Neural progenitor cell (in vitro differentiated cells): ENCODE measurements around the gene SVOP. TPM values are rescaled to one million over a fixed set of nuclear protein-coding genes. Genes with fewer than 3 reads are reported as not detected.

ENCODE experiments used
- DNase-seq: peaks from one replicate; pipeline ENCODE4 v3.0.0-alpha.2; 2016; ENCODE audit warnings: low spot score
- H2AFZ ChIP-seq: fragments of 200-600 bp; sonication (generic); replicated peaks from 2 replicates; pipeline ENCODE4 v1.6.1; 2016; ENCODE audit warnings: antibody characterized with exemption
- H3F3A ChIP-seq: fragments of 200-600 bp; sonication (generic); 2 replicates; pipeline ENCODE4 v1.6.1; 2016; ENCODE audit warnings: antibody characterized with exemption, low read depth
- H3K27ac ChIP-seq: fragments of 200-600 bp; sonication (generic); 2 replicates; pipeline ENCODE4 v1.5.1; 2016; ENCODE audit warnings: mild to moderate bottlenecking
- H3K27me3 ChIP-seq: fragments of 200-600 bp; sonication (generic); 2 replicates; pipeline ENCODE4 v1.6.1; 2016; ENCODE audit warnings: mild to moderate bottlenecking, moderate library complexity
- H3K36me3 ChIP-seq: fragments of 200-600 bp; sonication (generic); 2 replicates; pipeline ENCODE4 v1.5.1; 2016
- H3K4me1 ChIP-seq: fragments of 200-600 bp; sonication (generic); 2 replicates; pipeline ENCODE4 v1.6.1; 2016; ENCODE audit warnings: mixed run types
- H3K4me2 ChIP-seq: fragments of 200-600 bp; sonication (generic); 2 replicates; pipeline ENCODE4 v1.6.1; 2016
- H3K4me3 ChIP-seq: fragments of 200-600 bp; sonication (generic); 2 replicates; pipeline ENCODE4 v1.5.1; 2016
- H3K79me2 ChIP-seq: fragments of 200-600 bp; sonication (generic); 2 replicates; pipeline ENCODE4 v1.6.1; 2016; ENCODE audit warnings: low read depth
- H3K9ac ChIP-seq: fragments of 200-600 bp; sonication (generic); 2 replicates; pipeline ENCODE4 v1.6.1; 2016
- H3K9me3 ChIP-seq: fragments of 200-600 bp; sonication (generic); 2 replicates; pipeline ENCODE4 v1.5.1; 2016; ENCODE audit warnings: low read depth
- H4K20me1 ChIP-seq: fragments of 200-600 bp; sonication (generic); 2 replicates; pipeline ENCODE4 v1.6.1; 2016; ENCODE audit warnings: low read depth
- H3K27ac Mint-ChIP-seq: 3 replicates; pipeline ENCODE4 v1.8.0; 2021; ENCODE audit warnings: mixed read lengths
- H3K27me3 Mint-ChIP-seq: 2 replicates; pipeline ENCODE4 v1.8.0; 2022; ENCODE audit warnings: low read depth, mild to moderate bottlenecking, inconsistent platforms, moderate library complexity, mixed read lengths; ENCODE audit not compliant: insufficient read depth
- H3K36me3 Mint-ChIP-seq: 3 replicates; pipeline ENCODE4 v1.8.0; 2021; ENCODE audit warnings: mixed read lengths
- H3K4me1 Mint-ChIP-seq: 3 replicates; pipeline ENCODE4 v1.8.0; 2021; ENCODE audit warnings: mixed read lengths
- H3K4me3 Mint-ChIP-seq: 3 replicates; pipeline ENCODE4 v1.8.0; 2021; ENCODE audit warnings: mild to moderate bottlenecking, moderate library complexity, mixed read lengths
- H3K9me3 Mint-ChIP-seq: 3 replicates; pipeline ENCODE4 v1.8.0; 2020; ENCODE audit warnings: mixed read lengths
- EZH2 ChIP-seq: fragments of 200-600 bp; sonication (generic); IDR thresholded peaks from 2 replicates; pipeline ENCODE4 v1.6.1; 2017; ENCODE audit warnings: antibody characterized with exemption, mild to moderate bottlenecking, moderate library complexity
- EZH2phosphoT487 ChIP-seq: fragments of 200-600 bp; sonication (generic); IDR thresholded peaks from 2 replicates; pipeline ENCODE4 v1.6.1; 2017; ENCODE audit warnings: antibody characterized with exemption
- total RNA-seq: library from RNA; depleted of rRNA; stranded (reverse); fragments of >200 nt; gene quantifications from 2 replicates; pipeline ENCODE4 v1.2.3, GENCODE V29; 2015; ENCODE audit warnings: low replicate concordance
- TF ChIP-seq, protein P1 (sequence below): fragments of 200-600 bp; sonication (generic); IDR thresholded peaks from 2 replicates; pipeline ENCODE4 v1.5.1; 2017; ENCODE audit warnings: antibody characterized with exemption, mild to moderate bottlenecking

Gene SVOP
- total RNA-seq, 1 donor from 2014 or later: not detected

GRCh38 chr12:108928695-108929094 lies 92.2 kb downstream of the SVOP start:
- Histone ChIP-seq H3F3A (peaks cover 8% of the 10 kb centered on the region), H3K4me3 (no peak overlapping the region), H3K27me3 (no peaks in the 10 kb centered on the region), H3K4me1 (peaks cover 8% of the 10 kb centered on the region), H3K9ac (no peak overlapping the region), H3K9me3 (no peaks in the 10 kb centered on the region), H3K4me2 (no peak overlapping the region), H3K27ac (no peak overlapping the region), H3K36me3 (no peaks in the 10 kb centered on the region), H4K20me1 (no peaks in the 10 kb centered on the region), H3K79me2 (no peaks in the 10 kb centered on the region), H2AFZ (no peak overlapping the region)
- TF ChIP-seq, protein P1, sequence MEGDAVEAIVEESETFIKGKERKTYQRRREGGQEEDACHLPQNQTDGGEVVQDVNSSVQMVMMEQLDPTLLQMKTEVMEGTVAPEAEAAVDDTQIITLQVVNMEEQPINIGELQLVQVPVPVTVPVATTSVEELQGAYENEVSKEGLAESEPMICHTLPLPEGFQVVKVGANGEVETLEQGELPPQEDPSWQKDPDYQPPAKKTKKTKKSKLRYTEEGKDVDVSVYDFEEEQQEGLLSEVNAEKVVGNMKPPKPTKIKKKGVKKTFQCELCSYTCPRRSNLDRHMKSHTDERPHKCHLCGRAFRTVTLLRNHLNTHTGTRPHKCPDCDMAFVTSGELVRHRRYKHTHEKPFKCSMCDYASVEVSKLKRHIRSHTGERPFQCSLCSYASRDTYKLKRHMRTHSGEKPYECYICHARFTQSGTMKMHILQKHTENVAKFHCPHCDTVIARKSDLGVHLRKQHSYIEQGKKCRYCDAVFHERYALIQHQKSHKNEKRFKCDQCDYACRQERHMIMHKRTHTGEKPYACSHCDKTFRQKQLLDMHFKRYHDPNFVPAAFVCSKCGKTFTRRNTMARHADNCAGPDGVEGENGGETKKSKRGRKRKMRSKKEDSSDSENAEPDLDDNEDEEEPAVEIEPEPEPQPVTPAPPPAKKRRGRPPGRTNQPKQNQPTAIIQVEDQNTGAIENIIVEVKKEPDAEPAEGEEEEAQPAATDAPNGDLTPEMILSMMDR: no peak
- no peak for TF ChIP-seq EZH2
- peaks cover 3% of the 10 kb centered on the region for H3K9me3 Mint-ChIP-seq
- DNase-seq: no peak
- H3K4me1 Mint-ChIP-seq: peaks cover 17% of the 10 kb centered on the region
- H3K27ac Mint-ChIP-seq: no peak overlapping the region
- H3K36me3 Mint-ChIP-seq: no peaks in the 10 kb centered on the region
- H3K27me3 Mint-ChIP-seq: peaks cover 7% of the 10 kb centered on the region
- no peak overlapping the region for H3K4me3 Mint-ChIP-seq

DNA sequence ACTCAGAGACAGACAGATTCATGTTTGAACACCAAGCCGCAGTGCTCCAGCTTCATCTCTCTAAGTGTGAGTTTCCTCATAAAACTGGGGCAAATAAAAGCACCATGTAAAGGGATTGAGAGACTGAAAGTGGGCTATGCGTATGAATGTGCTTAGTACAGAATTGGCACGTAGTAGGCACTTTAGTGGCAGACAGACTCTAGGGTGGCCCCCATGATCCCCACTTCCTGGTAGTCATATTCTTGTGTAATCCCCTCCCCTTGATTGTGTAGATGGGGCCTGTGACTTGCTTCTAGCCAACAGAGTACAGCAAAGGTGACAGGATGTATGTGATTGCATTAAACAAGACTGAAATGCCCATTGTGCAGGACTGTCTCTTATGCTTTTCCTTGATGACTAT lies 98.0 kb downstream of the SVOP start:
- Mint-ChIP-seq H3K36me3 (no peaks in the 10 kb centered on the region), H3K9me3 (peaks cover 4% of the 10 kb centered on the region), H3K27me3 (peaks cover 8% of the 10 kb centered on the region), H3K4me3 (no peak overlapping the region), H3K27ac (no peak overlapping the region), H3K4me1 (no peaks in the 10 kb centered on the region)
- no peak overlapping the region for H3K4me2 ChIP-seq
- no peak overlapping the region for H2AFZ ChIP-seq
- no peaks in the 10 kb centered on the region for H3K79me2 ChIP-seq
- no peaks in the 10 kb centered on the region for H3K36me3 ChIP-seq
- no peaks in the 10 kb centered on the region for H3K27me3 ChIP-seq
- H4K20me1 ChIP-seq: no peaks in the 10 kb centered on the region
- H3K4me3 ChIP-seq: no peak overlapping the region
- H3K4me1 ChIP-seq: no peaks in the 10 kb centered on the region
- no peak overlapping the region for H3K9ac ChIP-seq
- TF ChIP-seq, protein P1: no peak
- H3K27ac ChIP-seq: no peak overlapping the region
- no peak for DNase-seq
- H3F3A ChIP-seq: no peaks in the 10 kb centered on the region
- no peaks in the 10 kb centered on the region for H3K9me3 ChIP-seq

DNA sequence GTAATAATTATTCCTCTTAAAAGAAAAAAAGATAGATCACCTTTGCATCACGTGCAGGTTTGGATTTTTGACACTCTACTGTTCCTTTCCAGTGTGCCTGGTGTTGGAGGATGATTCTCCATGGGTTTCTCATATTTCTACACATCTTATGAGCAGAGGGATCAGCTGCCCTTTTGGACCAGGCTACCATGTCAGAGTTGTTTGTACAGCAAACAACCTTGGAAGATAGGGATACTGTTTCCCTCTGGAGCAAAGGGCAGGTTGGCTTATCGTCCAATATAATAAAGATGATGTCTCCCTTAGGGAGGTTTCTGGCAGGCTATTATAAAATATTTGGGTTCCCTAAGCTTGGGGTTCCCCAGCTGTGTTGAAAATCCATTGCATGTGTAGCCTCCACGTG lies 98.9 kb downstream of the SVOP start:
- H3K9me3 ChIP-seq: no peaks in the 10 kb centered on the region
- no peak overlapping the region for H3K4me3 Mint-ChIP-seq

More for the DNA sequence above, 98.9 kb downstream of the SVOP start:
- no peaks in the 10 kb centered on the region for H3K79me2 ChIP-seq
- H4K20me1 ChIP-seq: no peaks in the 10 kb centered on the region
- H3K4me2 ChIP-seq: no peak overlapping the region
- no peaks in the 10 kb centered on the region for H3F3A ChIP-seq
- no peak overlapping the region for H3K4me3 ChIP-seq
- TF ChIP-seq EZH2 (no peak), EZH2phosphoT487 (no peak)
- TF ChIP-seq, protein P1: no peak
- no peaks in the 10 kb centered on the region for H3K27me3 ChIP-seq
- DNase-seq: no peak
- Mint-ChIP-seq H3K36me3 (no peaks in the 10 kb centered on the region), H3K4me1 (no peaks in the 10 kb centered on the region), H3K27me3 (peaks cover 8% of the 10 kb centered on the region), H3K27ac (no peak overlapping the region), H3K9me3 (peaks cover 3% of the 10 kb centered on the region)
- H3K36me3 ChIP-seq: no peaks in the 10 kb centered on the region
- H2AFZ ChIP-seq: no peak overlapping the region
- H3K27ac ChIP-seq: no peak overlapping the region
- H3K4me1 ChIP-seq: no peaks in the 10 kb centered on the region
- no peak overlapping the region for H3K9ac ChIP-seq
